Gastroesophageal sphincter (tissue), 3 donors: ENCODE measurements around the gene CPT1B.

Source experiments
- EP300 ChIP-seq: sonication (generic); formaldehyde crosslinking; IDR thresholded peaks from one replicate; pipeline ENCODE4 v1.6.1; 2017; ENCODE audit warnings: antibody characterized with exemption, mild to moderate bottlenecking
- POLR2A ChIP-seq, 2 donors: fragments of 450-650 bp; IDR thresholded peaks; one replicate each; pipeline ENCODE4 v1.6.1; 2017; ENCODE audit warnings: antibody characterized with exemption in 2 of 2, mild to moderate bottlenecking in 2 of 2, moderate library complexity in 1 of 2
- POLR2AphosphoS5 ChIP-seq: sonication (generic); formaldehyde crosslinking; IDR thresholded peaks from one replicate; pipeline ENCODE4 v1.6.1; 2017; ENCODE audit warnings: antibody characterized with exemption
- TF ChIP-seq, protein P1 (sequence below), 4 experiments: fragments of 200-600 bp in 2 of 4; fragments of 450-650 bp in 2 of 4; sonication (generic) in 1 of 4; IDR thresholded peaks; one replicate each; pipeline ENCODE4 v1.5.1; 2017 to 2019; ENCODE audit warnings: antibody characterized with exemption in 4 of 4, mild to moderate bottlenecking in 2 of 4, moderate library complexity in 2 of 4

DNA sequence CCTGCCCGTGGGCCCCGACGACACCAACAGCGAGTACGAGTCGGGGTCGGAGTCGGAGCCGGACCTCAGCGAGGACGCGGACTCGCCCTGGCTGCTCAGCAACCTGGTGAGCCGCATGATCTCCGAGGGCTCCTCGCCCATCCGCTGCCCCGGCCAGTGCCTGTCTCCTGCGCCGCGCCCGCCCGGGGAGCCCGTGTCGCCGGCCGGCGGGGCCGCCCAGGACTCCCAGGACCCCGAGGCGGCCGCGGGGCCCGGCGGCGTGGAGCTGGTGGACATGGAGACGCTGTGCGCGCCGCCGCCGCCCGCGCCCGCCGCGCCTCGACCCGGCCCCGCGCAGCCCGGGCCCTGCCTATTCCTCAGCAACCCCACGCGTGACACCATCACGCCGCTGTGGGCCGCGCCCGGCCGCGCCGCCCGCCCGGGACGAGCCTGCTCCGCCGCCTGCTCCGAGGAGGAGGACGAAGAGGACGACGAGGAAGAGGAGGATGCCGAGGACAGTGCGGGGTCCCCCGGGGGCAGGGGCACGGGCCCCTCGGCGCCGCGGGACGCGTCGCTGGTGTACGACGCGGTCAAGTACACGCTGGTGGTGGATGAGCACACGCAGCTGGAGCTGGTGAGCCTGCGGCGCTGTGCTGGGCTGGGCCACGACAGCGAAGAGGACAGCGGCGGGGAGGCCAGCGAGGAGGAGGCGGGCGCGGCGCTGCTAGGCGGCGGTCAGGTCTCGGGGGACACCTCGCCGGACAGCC lies 26.2 kb upstream of the CPT1B start:
- TF ChIP-seq, protein P1, sequence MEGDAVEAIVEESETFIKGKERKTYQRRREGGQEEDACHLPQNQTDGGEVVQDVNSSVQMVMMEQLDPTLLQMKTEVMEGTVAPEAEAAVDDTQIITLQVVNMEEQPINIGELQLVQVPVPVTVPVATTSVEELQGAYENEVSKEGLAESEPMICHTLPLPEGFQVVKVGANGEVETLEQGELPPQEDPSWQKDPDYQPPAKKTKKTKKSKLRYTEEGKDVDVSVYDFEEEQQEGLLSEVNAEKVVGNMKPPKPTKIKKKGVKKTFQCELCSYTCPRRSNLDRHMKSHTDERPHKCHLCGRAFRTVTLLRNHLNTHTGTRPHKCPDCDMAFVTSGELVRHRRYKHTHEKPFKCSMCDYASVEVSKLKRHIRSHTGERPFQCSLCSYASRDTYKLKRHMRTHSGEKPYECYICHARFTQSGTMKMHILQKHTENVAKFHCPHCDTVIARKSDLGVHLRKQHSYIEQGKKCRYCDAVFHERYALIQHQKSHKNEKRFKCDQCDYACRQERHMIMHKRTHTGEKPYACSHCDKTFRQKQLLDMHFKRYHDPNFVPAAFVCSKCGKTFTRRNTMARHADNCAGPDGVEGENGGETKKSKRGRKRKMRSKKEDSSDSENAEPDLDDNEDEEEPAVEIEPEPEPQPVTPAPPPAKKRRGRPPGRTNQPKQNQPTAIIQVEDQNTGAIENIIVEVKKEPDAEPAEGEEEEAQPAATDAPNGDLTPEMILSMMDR (IDR thresholded peaks at IDR 0.05), result no peak
- TF ChIP-seq POLR2A (IDR thresholded peaks at IDR 0.05) (no peak), EP300 (no peak), POLR2AphosphoS5 (no peak)
